ENCODE data around the gene IQCE.
"Not testable (repeated sequence)": the region's sequence is repeated elsewhere in the genome, so short reads cannot be mapped to it uniquely, and the experiment has no call there.

Gene IQCE

DNA sequence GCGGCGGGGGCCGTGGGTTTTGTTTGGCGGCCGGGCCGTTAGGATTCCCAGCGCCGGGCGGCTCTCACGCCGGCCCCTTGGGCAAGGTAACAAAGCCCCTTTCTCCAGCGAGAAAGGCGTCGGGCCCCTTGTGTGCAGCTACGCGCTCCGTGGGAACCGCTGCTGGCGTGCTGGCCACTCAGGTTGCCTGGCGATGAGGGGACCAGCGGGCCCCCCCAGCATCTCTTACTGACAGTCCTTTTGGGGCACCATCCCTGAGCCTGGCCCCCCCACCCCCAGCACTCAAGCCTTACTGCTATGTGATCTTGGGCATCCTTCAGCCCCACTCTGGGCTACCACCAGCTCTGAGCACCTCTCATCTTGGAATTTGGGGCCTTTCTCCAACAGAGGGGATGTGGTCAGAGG lies 37.4 kb upstream of the IQCE start:
- no peak for FAIRE-seq

GRCh38 chr7:2521952-2522591 lies 36.7 kb upstream of the IQCE start:
- no peak for FAIRE-seq

GRCh38 chr7:2522780-2523433 lies 35.9 kb upstream of the IQCE start:
- FAIRE-seq = no peak

- FAIRE-seq = no peak
Observed at GRCh38 chr7:2523461-2523936, 35.3 kb upstream of the IQCE start.

DNA sequence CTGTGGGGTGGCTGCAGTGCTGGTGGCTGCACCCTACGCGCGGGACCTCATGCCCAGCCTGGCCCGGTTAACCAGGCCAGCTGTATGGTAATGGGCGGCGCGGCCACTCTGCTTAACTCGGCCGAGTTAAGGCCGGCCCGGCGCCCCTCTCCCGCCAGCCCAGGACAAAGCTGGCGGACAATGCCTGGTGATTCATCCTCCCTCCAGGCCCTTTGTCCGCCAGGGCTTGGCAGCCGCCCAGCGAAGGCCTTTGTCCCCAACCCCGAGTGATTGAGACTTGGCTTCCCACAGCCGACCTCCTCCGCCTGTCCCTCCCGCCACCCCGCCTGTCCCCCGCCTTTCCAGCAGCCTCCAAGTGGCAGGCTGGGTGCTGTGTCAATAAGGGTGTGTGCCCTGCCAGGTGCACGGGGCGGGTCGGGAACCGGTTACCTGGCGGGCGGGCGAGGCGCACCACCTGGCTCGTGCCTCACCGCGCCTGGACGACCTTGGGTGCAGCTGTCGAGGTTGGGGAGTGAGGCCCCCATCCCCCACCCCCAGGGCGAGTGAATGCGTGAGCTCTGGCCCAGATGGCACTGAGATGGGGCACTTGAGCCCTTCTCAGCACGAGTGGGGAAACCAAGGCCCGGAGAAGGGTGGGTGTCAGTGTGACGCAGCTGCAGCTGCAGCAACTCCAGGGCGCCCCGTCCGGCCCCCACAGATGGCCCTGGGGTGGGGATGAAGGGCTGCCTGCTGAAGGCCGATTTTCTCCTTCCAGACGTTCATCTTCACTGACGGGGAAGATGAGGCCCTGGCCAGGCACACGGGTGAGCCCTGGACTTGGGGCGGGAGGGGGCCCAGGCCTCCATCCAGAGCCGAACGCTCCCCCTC lies 34.6 kb upstream of the IQCE start:
- FAIRE-seq = no peak

GRCh38 chr7:2524808-2525657 lies 33.7 kb upstream of the IQCE start:
- FAIRE-seq = no peak

DNA sequence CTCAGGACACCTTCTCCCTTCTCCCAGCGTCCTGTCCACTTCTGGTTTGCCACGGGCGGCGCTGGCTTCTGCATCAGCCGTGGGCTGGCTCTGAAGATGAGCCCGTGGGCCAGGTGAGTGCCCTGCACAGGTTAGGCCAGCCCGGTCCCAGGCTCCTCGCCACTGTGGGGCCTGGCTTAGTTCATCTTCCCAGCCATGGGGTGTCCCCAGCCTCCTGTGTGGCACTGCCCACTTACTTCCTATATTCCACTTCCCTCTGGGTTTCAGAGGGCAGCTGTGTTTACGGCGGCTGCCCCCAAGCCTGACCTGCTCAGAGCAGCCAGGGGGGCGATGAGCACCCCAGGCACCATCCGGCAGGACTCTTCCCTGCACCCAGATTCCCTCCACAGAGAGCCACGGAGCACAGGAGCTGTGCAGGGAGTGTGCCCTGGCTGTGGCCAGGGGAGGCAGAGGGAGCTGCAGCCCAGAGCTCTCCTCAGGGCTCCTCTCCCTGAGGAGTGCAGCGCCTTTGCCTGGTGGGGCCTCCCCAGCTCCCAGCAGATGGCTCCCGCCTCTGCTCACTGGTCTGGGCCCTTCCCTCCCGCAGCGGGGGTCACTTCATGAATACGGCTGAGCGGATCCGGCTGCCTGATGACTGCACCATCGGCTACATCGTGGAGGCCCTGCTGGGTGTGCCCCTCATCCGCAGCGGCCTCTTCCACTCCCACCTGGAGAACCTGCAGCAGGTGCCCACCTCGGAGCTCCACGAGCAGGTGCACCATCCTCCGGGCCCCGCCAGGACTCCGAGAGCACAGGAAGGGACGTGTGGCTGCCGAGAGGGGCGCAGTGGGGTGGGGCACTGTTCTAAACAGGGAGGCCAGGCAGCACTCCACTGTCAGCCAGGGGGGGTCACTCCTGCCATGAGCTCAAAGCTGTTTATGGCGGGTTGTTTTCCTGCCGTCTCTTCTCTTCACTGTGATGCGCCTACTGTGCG lies 32.8 kb upstream of the IQCE start:
- FAIRE-seq = no peak

GRCh38 chr7:2526659-2527504 lies 31.9 kb upstream of the IQCE start:
- FAIRE-seq = no peak

DNA sequence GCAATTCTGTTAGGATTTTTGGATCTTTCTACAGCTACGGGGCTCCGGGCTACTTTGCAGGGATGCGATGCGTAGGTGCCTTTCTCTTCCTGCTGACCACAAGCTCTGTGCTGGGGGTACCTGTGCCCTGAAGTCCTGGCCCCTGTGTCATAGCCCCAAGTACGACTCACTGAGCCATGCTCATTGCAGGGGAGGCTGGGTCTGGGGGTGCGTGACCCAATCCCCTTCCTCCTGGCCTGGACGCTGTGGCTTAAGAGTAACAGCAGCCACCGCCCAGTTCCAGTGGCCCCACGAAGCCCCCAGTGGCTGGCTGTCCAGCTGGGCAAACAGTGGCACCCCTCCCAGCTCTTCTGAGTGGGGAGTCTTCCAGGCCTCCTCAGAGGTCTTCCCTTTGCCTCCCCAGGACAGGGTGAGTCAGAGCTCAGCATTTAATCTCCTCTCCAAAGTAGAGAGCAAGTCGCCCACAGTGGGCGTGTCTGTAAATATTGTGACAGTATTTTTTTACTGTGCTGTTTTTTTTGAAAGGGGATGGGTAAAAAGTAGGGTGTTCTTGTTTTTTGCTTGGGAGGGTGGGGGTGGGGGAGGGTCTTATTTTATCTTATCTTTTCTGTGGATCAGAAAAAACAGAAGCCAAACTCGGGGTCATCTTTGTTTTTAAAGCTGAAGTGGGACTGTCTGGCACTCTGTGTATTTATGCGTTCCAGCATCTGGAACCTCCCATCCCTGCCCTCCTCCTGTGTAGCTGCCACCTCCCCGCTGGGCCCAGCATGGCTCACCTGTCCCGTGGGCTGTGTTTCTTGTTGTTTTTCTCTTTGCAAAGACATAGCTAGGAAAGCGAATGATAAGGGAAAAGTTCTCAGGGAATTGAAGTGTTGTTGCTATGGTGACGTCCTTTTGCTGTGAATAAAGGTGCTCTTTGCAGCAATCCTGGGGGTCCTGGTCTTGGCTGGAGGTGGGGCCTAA lies 31.0 kb upstream of the IQCE start:
- no peak for FAIRE-seq

- no peak for FAIRE-seq
Observed at GRCh38 chr7:2528481-2529095, 30.2 kb upstream of the IQCE start.

- no peak for FAIRE-seq
Observed at GRCh38 chr7:2529161-2530070, 29.4 kb upstream of the IQCE start.

- no peak for FAIRE-seq
Observed at GRCh38 chr7:2530071-2530987, 28.4 kb upstream of the IQCE start.

DNA sequence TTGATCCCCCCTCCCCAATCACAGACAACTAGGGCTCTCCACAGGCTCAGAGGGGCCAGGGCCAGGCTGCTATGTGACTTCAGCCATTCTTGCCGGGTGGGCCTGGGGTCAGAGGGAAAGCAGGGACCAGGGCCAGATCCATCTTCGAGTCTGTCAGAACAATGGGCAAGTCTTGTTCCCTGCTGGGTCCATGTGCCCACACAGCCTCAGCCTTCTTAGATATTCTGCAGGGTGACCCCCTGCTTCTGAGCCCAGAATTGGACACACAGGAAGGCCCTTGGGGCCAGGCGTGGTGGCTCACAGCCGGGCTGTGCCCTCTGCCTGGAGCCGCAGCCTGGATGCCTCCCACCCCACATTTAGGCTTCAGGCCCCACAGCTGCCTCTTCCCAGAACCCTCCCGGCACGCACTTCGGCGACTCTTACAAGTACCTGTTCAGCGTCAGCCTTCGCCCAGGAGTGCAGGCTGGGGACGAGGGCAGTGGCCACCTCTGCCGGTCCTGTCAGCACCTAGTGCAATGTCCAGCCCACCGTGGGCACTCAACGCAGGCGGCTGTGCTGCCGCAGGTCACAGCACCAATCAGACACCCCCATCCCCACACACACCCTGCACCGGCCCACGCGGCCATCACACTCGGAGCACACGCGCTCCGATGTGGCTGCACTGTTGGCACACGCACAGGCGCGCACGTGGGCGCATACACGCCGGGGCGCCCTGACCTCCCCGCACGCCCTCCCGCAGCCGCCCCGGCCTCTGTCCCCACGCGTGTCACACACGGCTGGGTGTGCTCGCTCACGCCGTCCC lies 27.6 kb upstream of the IQCE start:
- not testable (repeated sequence) for FAIRE-seq

GRCh38 chr7:2531796-2532110 lies 27.0 kb upstream of the IQCE start:
- not testable (repeated sequence) for FAIRE-seq

DNA sequence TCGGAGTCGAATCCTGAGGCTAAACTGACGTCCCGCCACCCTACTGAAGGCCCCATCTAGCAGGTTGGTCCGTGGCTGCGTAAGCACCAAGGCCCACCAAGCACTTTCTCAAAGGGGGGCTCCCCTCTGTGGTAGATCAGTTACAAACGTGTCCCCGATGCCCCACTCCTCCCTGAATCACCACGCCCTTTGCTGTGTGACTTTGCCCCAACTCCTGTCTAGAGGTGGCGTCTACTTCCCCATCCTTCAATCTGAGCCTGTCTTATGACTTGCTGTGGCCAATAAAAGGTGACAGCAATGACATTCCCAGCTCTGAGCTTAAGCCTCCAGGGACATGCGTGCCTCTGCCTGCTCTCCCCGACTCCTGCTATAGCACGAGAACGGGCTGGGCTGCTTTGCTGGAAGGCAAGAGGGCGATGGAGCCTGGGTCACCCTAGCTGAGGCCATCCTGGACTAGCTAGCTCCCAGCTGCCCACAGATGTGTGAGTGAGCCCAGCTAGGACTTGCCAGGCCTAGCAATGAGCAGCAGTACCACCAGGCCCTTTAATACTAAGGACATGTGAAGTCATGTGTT lies 26.5 kb upstream of the IQCE start:
- FAIRE-seq = not testable (repeated sequence)
